ENCODE results near the gene PDE4D. TPM values are rescaled to one million over a fixed set of nuclear protein-coding genes. Genes with fewer than 3 reads are reported as not detected.

The PDE4D gene
- total RNA-seq, 1 experiment from 2014 or later, result 2.4 TPM

DNA sequence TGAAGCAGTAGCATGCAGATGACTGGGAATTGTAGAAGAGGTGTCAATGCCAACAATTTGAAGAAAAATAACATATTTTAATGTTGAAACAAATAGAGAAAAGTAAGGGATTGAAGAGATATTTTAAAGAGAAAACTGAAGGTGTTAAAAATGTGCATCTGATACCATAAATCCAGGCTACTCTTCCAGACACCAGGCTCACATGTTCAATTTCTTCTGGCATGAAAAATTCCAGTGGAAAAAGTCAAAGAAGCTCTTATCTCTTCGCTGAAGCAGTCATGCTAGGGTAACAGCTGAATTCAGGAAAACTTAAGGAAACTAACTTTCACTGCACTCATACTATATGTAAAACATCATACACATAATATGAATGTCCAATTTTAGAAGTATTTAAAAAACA lies 335.0 kb downstream of the PDE4D start:
- intact Hi-C loops (cut with micrococcal nuclease; ENCODE audit: unreplicated experiment), result no loop called here
- no peaks in the 10 kb centered on the region for H3K27me3 ChIP-seq (ENCODE audit: control insufficient read depth, insufficient read depth, low read length)
- H3K9me3 ChIP-seq (ENCODE audit: control insufficient read depth, insufficient read depth, low read depth, low read length), result no peaks in the 10 kb centered on the region
- no peaks in the 10 kb centered on the region for H3K4me1 ChIP-seq (ENCODE audit: control insufficient read depth, insufficient read depth, low read length)
- no peak overlapping the region for H3K27ac ChIP-seq (ENCODE audit: low read length)
- DNase-seq (ENCODE audit: low read depth, low spot score), result no peak
- H3K36me3 ChIP-seq (ENCODE audit: control insufficient read depth, insufficient read depth, low read length), result no peaks in the 10 kb centered on the region
- CTCF ChIA-PET, result no interaction called here
- no peak overlapping the region for H3K4me3 ChIP-seq (ENCODE audit: low read depth in 2 of 2, low read length in 2 of 2)
- BruUV-seq (replicated peaks), result no TSS peak
- POLR2A ChIA-PET, result no interaction called here
- in situ Hi-C loops (cut with HindIII; ENCODE audit: low pct_unique_long_range_greater_than_20kb, low sequenced_read_pairs), result no loop called here
- ATAC-seq, result no peak
- TF ChIP-seq POLR2AphosphoS5 (IDR thresholded peaks at IDR 0.05; ENCODE audit: low read depth, low read length) (no peak), SIN3A (IDR thresholded peaks at IDR 0.05; ENCODE audit: borderline replicate concordance, insufficient read depth, low read depth, low read length) (no peak)
- TF ChIP-seq, protein P1, sequence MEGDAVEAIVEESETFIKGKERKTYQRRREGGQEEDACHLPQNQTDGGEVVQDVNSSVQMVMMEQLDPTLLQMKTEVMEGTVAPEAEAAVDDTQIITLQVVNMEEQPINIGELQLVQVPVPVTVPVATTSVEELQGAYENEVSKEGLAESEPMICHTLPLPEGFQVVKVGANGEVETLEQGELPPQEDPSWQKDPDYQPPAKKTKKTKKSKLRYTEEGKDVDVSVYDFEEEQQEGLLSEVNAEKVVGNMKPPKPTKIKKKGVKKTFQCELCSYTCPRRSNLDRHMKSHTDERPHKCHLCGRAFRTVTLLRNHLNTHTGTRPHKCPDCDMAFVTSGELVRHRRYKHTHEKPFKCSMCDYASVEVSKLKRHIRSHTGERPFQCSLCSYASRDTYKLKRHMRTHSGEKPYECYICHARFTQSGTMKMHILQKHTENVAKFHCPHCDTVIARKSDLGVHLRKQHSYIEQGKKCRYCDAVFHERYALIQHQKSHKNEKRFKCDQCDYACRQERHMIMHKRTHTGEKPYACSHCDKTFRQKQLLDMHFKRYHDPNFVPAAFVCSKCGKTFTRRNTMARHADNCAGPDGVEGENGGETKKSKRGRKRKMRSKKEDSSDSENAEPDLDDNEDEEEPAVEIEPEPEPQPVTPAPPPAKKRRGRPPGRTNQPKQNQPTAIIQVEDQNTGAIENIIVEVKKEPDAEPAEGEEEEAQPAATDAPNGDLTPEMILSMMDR (IDR thresholded peaks at IDR 0.05), result no peak
- TF ChIP-seq, protein P2, sequence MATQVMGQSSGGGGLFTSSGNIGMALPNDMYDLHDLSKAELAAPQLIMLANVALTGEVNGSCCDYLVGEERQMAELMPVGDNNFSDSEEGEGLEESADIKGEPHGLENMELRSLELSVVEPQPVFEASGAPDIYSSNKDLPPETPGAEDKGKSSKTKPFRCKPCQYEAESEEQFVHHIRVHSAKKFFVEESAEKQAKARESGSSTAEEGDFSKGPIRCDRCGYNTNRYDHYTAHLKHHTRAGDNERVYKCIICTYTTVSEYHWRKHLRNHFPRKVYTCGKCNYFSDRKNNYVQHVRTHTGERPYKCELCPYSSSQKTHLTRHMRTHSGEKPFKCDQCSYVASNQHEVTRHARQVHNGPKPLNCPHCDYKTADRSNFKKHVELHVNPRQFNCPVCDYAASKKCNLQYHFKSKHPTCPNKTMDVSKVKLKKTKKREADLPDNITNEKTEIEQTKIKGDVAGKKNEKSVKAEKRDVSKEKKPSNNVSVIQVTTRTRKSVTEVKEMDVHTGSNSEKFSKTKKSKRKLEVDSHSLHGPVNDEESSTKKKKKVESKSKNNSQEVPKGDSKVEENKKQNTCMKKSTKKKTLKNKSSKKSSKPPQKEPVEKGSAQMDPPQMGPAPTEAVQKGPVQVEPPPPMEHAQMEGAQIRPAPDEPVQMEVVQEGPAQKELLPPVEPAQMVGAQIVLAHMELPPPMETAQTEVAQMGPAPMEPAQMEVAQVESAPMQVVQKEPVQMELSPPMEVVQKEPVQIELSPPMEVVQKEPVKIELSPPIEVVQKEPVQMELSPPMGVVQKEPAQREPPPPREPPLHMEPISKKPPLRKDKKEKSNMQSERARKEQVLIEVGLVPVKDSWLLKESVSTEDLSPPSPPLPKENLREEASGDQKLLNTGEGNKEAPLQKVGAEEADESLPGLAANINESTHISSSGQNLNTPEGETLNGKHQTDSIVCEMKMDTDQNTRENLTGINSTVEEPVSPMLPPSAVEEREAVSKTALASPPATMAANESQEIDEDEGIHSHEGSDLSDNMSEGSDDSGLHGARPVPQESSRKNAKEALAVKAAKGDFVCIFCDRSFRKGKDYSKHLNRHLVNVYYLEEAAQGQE (IDR thresholded peaks at IDR 0.05; ENCODE audit: insufficient read depth in 1 of 2, low read depth in 2 of 2, low read length in 1 of 2), result no peak

DNA sequence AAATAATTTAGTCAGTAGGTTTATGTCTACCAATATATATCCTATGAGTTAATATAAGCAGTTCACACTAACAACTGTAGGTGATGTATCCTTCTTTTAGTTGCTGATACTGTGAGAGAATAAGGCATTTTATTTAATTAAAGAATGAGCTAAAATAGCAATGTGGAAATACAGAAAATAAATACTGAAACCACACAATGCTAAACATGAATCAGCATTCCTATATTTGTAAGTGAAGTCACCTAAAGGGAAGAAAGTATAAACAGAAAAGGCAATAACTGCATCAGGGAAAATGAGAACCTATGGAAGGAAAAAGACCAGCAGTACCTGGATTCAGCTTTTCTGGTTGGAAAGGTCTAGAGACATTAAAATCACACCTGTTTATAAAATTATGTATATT lies 336.0 kb downstream of the PDE4D start:
- POLR2A ChIA-PET, result no interaction called here

More for the DNA sequence above, 336.0 kb downstream of the PDE4D start:
- in situ Hi-C loops (cut with HindIII; ENCODE audit: low pct_unique_long_range_greater_than_20kb, low sequenced_read_pairs), result no loop called here
- no peak for ATAC-seq
- no TSS peak for BruUV-seq (replicated peaks)
- no peaks in the 10 kb centered on the region for H3K27me3 ChIP-seq (ENCODE audit: control insufficient read depth, insufficient read depth, low read length)
- no peak overlapping the region for H3K4me3 ChIP-seq (ENCODE audit: low read depth in 2 of 2, low read length in 2 of 2)
- H3K9me3 ChIP-seq (ENCODE audit: control insufficient read depth, insufficient read depth, low read depth, low read length), result no peaks in the 10 kb centered on the region
- no peaks in the 10 kb centered on the region for H3K36me3 ChIP-seq (ENCODE audit: control insufficient read depth, insufficient read depth, low read length)
- no peak for DNase-seq (ENCODE audit: low read depth, low spot score)
- CTCF ChIA-PET, result no interaction called here
- TF ChIP-seq SIN3A (IDR thresholded peaks at IDR 0.05; ENCODE audit: borderline replicate concordance, insufficient read depth, low read depth, low read length) (no peak), TCF7L2 (IDR thresholded peaks at IDR 0.05; ENCODE audit: low read depth, low read length) (no peak), POLR2AphosphoS5 (IDR thresholded peaks at IDR 0.05; ENCODE audit: low read depth, low read length) (no peak)
- TF ChIP-seq, protein P2 (IDR thresholded peaks at IDR 0.05; ENCODE audit: insufficient read depth in 1 of 2, low read depth in 2 of 2, low read length in 1 of 2), result no peak
- TF ChIP-seq, protein P1 (IDR thresholded peaks at IDR 0.05), result no peak
- intact Hi-C loops (cut with micrococcal nuclease; ENCODE audit: unreplicated experiment), result no loop called here
- no peak overlapping the region for H3K27ac ChIP-seq (ENCODE audit: low read length)
- H3K4me1 ChIP-seq (ENCODE audit: control insufficient read depth, insufficient read depth, low read length), result no peaks in the 10 kb centered on the region
